Neural crest cell (in vitro differentiated cells): ENCODE measurements around the gene FAM78A. TPM values are rescaled to one million over a fixed set of nuclear protein-coding genes. Genes with fewer than 3 reads are reported as not detected.

Experiments used
- DNase-seq: peaks from one replicate; pipeline ENCODE4 v3.0.0; 2021; ENCODE audit warnings: low read depth, mixed read lengths, low spot score
- H3K27ac Mint-ChIP-seq: one replicate; pipeline ENCODE4 v1.8.0; 2021; ENCODE audit warnings: mild to moderate bottlenecking, mixed read lengths; ENCODE audit not compliant: unreplicated experiment
- H3K27me3 Mint-ChIP-seq: 2 replicates; pipeline ENCODE4 v1.8.0; 2021; ENCODE audit warnings: low read depth, mild to moderate bottlenecking, mixed read lengths
- H3K36me3 Mint-ChIP-seq: 2 replicates; pipeline ENCODE4 v1.8.0; 2021; ENCODE audit warnings: low read depth, mild to moderate bottlenecking, mixed read lengths
- H3K4me1 Mint-ChIP-seq: 2 replicates; pipeline ENCODE4 v1.8.0; 2021; ENCODE audit warnings: mixed read lengths
- H3K4me3 Mint-ChIP-seq: one replicate; pipeline ENCODE4 v1.8.0; 2021; ENCODE audit warnings: mild to moderate bottlenecking, mixed read lengths
- H3K9me3 Mint-ChIP-seq: 2 replicates; pipeline ENCODE4 v1.8.0; 2021; ENCODE audit warnings: mixed read lengths
- total RNA-seq: library from RNA; stranded (reverse); gene quantifications from 2 replicates; pipeline ENCODE4 v1.2.1, GENCODE V29; 2021
- TF ChIP-seq, protein P1 (sequence below): fragments of 200-600 bp; sonication (generic); conservative IDR thresholded peaks from 2 replicates; pipeline ENCODE4 v1.5.0; 2021; ENCODE audit warnings: antibody characterized with exemption, mild to moderate bottlenecking

FAM78A gene
- total RNA-seq, 1 donor from 2014 or later = 3.8 TPM

- Mint-ChIP-seq H3K27me3 (no peaks in the 10 kb centered on the region), H3K27ac (no peak overlapping the region), H3K36me3 (no peaks in the 10 kb centered on the region), H3K9me3 (no peaks in the 10 kb centered on the region), H3K4me3 (no peak overlapping the region), H3K4me1 (no peaks in the 10 kb centered on the region)
- no peak for DNase-seq
- TF ChIP-seq, protein P1, sequence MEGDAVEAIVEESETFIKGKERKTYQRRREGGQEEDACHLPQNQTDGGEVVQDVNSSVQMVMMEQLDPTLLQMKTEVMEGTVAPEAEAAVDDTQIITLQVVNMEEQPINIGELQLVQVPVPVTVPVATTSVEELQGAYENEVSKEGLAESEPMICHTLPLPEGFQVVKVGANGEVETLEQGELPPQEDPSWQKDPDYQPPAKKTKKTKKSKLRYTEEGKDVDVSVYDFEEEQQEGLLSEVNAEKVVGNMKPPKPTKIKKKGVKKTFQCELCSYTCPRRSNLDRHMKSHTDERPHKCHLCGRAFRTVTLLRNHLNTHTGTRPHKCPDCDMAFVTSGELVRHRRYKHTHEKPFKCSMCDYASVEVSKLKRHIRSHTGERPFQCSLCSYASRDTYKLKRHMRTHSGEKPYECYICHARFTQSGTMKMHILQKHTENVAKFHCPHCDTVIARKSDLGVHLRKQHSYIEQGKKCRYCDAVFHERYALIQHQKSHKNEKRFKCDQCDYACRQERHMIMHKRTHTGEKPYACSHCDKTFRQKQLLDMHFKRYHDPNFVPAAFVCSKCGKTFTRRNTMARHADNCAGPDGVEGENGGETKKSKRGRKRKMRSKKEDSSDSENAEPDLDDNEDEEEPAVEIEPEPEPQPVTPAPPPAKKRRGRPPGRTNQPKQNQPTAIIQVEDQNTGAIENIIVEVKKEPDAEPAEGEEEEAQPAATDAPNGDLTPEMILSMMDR = no peak
Observed at GRCh38 chr9:131309530-131310276, 33.4 kb upstream of the FAM78A start.

- no peak for DNase-seq
- Mint-ChIP-seq H3K36me3 (no peaks in the 10 kb centered on the region), H3K27ac (no peak overlapping the region), H3K4me3 (no peak overlapping the region), H3K4me1 (no peaks in the 10 kb centered on the region), H3K27me3 (no peaks in the 10 kb centered on the region), H3K9me3 (no peaks in the 10 kb centered on the region)
- TF ChIP-seq, protein P1 = no peak
Observed at GRCh38 chr9:131308906-131309529, 32.7 kb upstream of the FAM78A start.

- Mint-ChIP-seq H3K27ac (no peak overlapping the region), H3K9me3 (no peaks in the 10 kb centered on the region), H3K4me1 (no peaks in the 10 kb centered on the region), H3K27me3 (no peaks in the 10 kb centered on the region), H3K36me3 (no peaks in the 10 kb centered on the region), H3K4me3 (no peak overlapping the region)
- DNase-seq = no peak
- TF ChIP-seq, protein P1 = no peak
Observed at GRCh38 chr9:131308452-131308851, 32.1 kb upstream of the FAM78A start.

GRCh38 chr9:131307974-131308373 is 31.7 kb upstream of the FAM78A start:
- Mint-ChIP-seq H3K36me3 (no peaks in the 10 kb centered on the region), H3K4me3 (no peak overlapping the region), H3K27me3 (no peaks in the 10 kb centered on the region), H3K4me1 (no peaks in the 10 kb centered on the region), H3K27ac (no peak overlapping the region), H3K9me3 (no peaks in the 10 kb centered on the region)
- no peak for DNase-seq
- TF ChIP-seq, protein P1 = no peak

DNA sequence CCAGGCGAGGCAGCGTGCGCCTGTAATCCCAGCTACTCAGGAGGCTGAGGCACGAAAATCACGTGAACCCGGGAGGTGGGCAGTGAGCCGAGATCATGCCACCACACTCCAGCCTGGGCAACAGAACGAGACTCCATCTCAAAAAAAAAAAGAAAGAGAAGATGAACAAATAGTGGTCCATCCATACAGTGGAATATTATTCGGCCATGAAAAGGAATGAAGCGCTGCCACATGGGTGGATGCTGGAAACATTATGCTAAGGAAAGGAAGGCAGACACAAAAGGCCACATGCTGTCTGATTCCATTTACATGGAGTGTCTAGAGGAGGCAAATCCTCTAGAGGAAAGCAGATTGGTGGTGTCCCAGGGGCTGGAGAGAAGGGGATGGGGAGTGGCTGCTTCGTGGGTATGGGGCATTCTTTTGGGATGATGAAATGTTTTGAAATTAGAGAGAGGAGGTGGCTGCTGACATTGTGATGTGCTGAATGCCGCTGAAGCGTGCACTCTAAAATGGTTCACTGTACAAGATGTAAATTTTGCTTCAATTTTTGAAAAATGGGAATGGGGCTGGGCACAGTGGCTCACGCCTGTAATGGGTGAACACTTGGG is 30.2 kb upstream of the FAM78A start:
- TF ChIP-seq, protein P1 = no peak
- Mint-ChIP-seq H3K36me3 (no peaks in the 10 kb centered on the region), H3K9me3 (no peaks in the 10 kb centered on the region), H3K27me3 (no peaks in the 10 kb centered on the region), H3K4me1 (no peaks in the 10 kb centered on the region), H3K27ac (no peak overlapping the region), H3K4me3 (no peak overlapping the region)
- no peak for DNase-seq
